Adipocyte (in vitro differentiated cells): ENCODE results near the gene KCNIP4.

Source experiments
- DNase-seq: peaks from one replicate; pipeline ENCODE4 v3.0.0-alpha.2; 2015; ENCODE audit warnings: low read depth
- H3K27me3 ChIP-seq: replicated peaks from 2 replicates; pipeline ENCODE4 v1.7.0; 2013; ENCODE audit warnings: mild to moderate bottlenecking, low read length, moderate library complexity; ENCODE audit not compliant: control insufficient read depth, insufficient read depth
- H3K36me3 ChIP-seq: 2 replicates; pipeline ENCODE4 v1.7.0; 2013; ENCODE audit warnings: low read length, mild to moderate bottlenecking, moderate library complexity; ENCODE audit not compliant: control insufficient read depth, insufficient read depth, severe bottlenecking
- H3K4me1 ChIP-seq: 2 replicates; pipeline ENCODE4 v1.7.0; 2013; ENCODE audit warnings: mild to moderate bottlenecking, low read length, moderate library complexity; ENCODE audit not compliant: control insufficient read depth, insufficient read depth
- H3K4me3 ChIP-seq: 2 replicates; pipeline ENCODE4 v1.7.0; 2013; ENCODE audit warnings: mild to moderate bottlenecking, low read length, moderate library complexity
- H3K9ac ChIP-seq: 2 replicates; pipeline ENCODE4 v1.7.0; 2013; ENCODE audit warnings: mild to moderate bottlenecking, low read length, moderate library complexity
- H3K9me3 ChIP-seq: 2 replicates; pipeline ENCODE4 v1.7.0; 2013; ENCODE audit warnings: mild to moderate bottlenecking, low read length, moderate library complexity; ENCODE audit not compliant: control insufficient read depth

Gene KCNIP4

DNA sequence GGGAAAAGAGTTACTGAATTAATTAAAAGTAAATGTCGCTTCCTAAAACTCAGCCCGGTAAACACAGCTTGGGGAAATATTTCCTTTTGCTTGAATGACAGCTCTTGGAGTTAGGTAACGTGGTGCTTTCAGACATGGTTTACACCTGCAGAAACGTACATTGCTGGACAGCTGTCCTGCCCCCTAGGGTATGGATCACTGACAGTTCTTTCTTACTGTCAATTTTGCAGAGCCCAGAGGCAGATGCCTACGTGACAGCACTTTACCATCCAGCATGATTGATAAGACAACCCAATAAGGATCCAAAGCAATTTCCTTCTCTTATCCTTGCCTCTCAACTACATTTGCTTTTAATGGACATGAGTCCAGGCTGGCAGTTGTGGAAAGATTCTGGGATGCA is 913.8 kb downstream of the KCNIP4 start:
- H3K9ac ChIP-seq, result no peak overlapping the region
- H3K27me3 ChIP-seq, result no peaks in the 10 kb centered on the region
- no peaks in the 10 kb centered on the region for H3K36me3 ChIP-seq
- no peak overlapping the region for H3K4me3 ChIP-seq
- H3K9me3 ChIP-seq, result no peaks in the 10 kb centered on the region
- no peaks in the 10 kb centered on the region for H3K4me1 ChIP-seq
- no peak for DNase-seq

DNA sequence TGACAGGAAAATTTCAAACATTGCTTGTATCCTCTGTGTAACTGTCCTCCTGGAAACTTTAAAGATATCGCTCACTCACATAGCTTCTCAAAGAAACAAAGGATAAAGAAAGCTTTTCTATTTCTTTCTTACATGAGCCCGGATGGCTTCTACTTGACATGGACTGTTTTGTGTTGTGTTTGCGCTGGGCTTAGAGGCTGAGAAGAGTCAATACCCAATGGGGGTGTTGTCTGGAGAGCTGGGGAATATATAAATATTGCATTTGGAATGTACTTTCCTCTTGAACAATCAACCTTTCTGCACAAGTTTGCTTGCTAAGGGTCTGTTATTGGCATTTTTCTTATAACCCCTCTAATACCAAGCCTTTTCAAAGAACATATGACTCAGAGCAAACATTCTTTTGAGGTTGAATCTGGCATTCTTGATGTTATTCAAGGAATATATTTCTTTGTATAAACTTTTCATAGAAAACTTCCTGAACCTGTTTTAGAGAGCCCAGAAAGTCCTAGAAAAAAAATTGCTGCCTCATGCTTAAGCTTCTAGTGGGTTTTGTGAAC is 916.4 kb downstream of the KCNIP4 start:
- Histone ChIP-seq H3K4me1 (no peaks in the 10 kb centered on the region), H3K4me3 (no peak overlapping the region), H3K9me3 (no peaks in the 10 kb centered on the region), H3K36me3 (no peaks in the 10 kb centered on the region), H3K27me3 (no peaks in the 10 kb centered on the region), H3K9ac (no peak overlapping the region)
- DNase-seq, result no peak

DNA sequence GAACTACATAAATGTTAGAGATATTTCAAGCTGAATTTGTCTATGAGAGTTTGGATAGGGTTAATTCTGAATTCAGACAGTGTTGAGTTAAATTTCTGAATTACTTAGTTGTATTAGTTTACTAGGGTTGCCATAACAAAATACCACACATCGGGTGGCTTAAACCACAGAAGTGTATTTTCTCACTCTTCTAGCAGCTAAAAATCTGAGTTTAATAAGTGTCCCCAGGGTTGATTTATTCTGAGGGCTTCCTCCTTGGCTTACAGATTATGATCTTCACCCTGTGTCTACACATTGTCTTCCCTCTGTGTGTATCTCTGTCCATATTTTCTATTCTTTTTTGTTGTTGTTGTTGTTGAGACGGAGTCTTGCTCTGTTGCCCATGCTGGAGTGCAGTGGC is 929.8 kb downstream of the KCNIP4 start:
- no peak overlapping the region for H3K4me3 ChIP-seq
- no peaks in the 10 kb centered on the region for H3K4me1 ChIP-seq
- no peak overlapping the region for H3K9ac ChIP-seq
- peaks cover 5% of the 10 kb centered on the region for H3K9me3 ChIP-seq
- H3K36me3 ChIP-seq, result no peaks in the 10 kb centered on the region
- no peaks in the 10 kb centered on the region for H3K27me3 ChIP-seq
- no peak for DNase-seq

DNA sequence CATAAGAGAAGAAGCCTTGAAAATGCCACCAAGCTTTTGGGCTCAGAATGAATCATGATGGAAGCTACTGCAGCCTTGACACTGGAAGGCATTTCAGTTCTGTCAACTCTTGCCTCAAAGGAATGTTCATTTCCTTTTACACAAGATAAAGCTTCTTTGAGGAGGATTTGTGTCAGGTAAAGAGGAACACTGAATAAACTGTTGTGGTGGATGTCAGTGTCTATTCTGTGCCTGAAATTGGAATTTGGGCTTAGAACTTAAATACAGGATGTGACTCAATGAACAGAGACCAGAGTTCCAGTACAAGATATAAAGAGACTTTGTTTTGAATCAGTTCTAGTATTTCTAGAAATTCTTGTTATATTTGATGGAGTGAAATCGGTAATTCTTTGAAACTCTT is 935.1 kb downstream of the KCNIP4 start:
- no peak for DNase-seq
- H3K4me3 ChIP-seq, result no peak overlapping the region
- H3K9me3 ChIP-seq, result peaks cover 4% of the 10 kb centered on the region
- no peaks in the 10 kb centered on the region for H3K36me3 ChIP-seq
- no peaks in the 10 kb centered on the region for H3K4me1 ChIP-seq
- no peaks in the 10 kb centered on the region for H3K27me3 ChIP-seq
- no peak overlapping the region for H3K9ac ChIP-seq

DNA sequence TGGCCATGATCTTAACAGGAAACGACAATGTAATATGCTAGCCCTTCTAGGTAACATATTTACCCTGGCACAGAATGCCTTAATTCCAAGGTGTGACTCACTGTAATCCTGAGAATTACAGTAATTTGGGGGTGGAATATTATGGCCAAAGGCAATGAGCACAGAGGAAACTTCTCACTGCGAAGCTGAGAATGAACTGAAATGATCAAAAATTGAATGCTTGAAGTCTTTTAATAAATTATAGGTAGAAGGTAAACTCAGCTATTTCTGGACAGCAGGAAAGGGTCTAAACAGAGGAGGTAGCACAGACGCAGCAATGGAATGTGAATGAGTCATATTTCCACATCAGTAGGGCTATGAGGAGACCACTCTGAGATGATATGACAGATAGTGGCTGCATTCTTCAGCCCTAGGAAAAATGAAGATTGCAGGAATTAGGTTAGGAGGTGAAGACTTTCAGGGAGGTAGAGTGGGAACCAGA is 935.7 kb downstream of the KCNIP4 start:
- H3K9ac ChIP-seq, result no peak overlapping the region
- no peak overlapping the region for H3K4me3 ChIP-seq
- H3K27me3 ChIP-seq, result no peaks in the 10 kb centered on the region
- no peaks in the 10 kb centered on the region for H3K4me1 ChIP-seq
- DNase-seq, result no peak
- no peaks in the 10 kb centered on the region for H3K36me3 ChIP-seq
- H3K9me3 ChIP-seq, result no peaks in the 10 kb centered on the region

DNA sequence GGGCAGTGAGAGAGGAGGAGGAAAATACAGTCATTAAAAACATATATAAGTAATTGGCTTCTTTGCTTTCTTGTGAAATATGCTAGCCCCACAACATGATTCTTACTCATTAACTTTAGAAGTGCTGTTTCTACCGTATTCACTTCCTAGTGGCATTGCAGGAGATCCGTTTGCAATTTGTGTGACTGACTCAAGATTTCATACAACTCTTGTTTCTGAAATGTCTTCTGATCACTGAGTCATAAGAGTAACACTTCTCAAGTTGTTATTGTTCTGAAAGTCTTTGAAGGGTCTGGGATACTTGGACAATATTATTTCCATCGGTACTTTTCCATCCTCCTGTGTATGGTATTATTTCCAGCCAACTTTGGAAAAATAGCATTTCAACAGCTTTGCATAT is 937.5 kb downstream of the KCNIP4 start:
- Histone ChIP-seq H3K27me3 (no peaks in the 10 kb centered on the region), H3K4me3 (no peak overlapping the region)

DNA sequence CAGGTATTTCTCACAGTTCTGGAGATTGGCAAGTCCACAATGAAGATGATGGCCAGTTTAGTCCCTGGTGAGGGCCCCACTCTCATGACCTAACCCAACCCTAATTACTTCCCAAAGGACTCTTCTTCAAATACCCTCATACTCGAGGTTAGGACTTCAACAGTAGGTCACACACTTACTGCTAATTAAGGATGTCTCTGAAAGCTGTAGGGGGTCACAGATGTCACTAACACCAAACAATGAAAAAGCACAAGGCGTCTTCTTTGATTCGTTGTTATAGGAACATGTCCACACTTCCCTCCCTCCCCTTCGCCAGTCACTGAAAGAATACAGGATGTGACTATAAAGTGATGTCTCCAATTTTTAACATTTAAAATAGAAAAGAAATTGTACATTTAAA is 938.6 kb downstream of the KCNIP4 start:
- no peaks in the 10 kb centered on the region for H3K9me3 ChIP-seq
- no peaks in the 10 kb centered on the region for H3K36me3 ChIP-seq
- no peak for DNase-seq
- H3K9ac ChIP-seq, result no peak overlapping the region
- H3K27me3 ChIP-seq, result no peaks in the 10 kb centered on the region
- H3K4me3 ChIP-seq, result no peak overlapping the region
- H3K4me1 ChIP-seq, result no peaks in the 10 kb centered on the region

More for the DNA sequence above, 937.5 kb downstream of the KCNIP4 start:
- DNase-seq, result no peak
- Histone ChIP-seq H3K36me3 (no peaks in the 10 kb centered on the region), H3K9me3 (no peaks in the 10 kb centered on the region), H3K9ac (no peak overlapping the region), H3K4me1 (no peaks in the 10 kb centered on the region)

DNA sequence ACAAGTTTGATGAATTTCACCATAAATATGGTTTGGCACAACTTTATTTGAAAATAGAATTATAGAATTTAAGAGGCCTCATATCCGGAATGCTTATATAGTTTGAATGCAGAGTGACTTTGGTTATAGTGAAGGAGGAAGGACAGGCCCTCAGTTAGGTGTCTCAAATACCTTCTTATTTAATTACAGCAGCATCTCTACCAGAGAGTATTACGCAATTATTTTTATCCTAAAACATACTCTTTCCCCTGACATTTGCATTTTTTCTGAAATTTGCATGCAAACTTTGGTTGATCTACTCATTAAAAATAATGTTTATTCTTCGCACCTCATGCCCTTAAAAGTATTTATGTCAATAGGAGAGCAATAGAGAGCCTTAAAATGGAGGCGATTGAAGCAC is 942.9 kb downstream of the KCNIP4 start:
- no peak overlapping the region for H3K4me3 ChIP-seq
- H3K9me3 ChIP-seq, result no peaks in the 10 kb centered on the region
- DNase-seq, result no peak
- H3K27me3 ChIP-seq, result no peaks in the 10 kb centered on the region
- no peak overlapping the region for H3K9ac ChIP-seq
- no peaks in the 10 kb centered on the region for H3K4me1 ChIP-seq
- H3K36me3 ChIP-seq, result no peaks in the 10 kb centered on the region

DNA sequence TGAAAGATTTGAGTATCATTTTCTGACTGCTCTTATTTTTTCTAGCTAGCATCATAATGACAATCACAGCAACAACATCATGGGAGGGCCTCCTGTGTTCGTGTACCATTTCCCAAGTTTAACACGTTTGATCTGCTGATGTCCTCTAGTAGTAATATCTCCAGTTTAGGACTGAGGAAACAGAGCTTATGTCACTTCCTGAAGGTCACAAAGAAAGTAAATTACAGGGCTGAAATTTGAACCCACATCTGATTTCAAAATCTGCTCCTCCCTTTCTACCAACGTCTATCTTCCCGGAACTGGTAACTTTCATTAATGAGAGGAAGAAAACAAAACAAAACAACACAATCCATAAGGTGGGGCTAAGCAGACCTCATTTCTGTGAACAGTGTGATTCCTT is 945.6 kb downstream of the KCNIP4 start:
- Histone ChIP-seq H3K9ac (no peak overlapping the region), H3K27me3 (no peaks in the 10 kb centered on the region), H3K36me3 (no peaks in the 10 kb centered on the region), H3K4me3 (no peak overlapping the region), H3K4me1 (no peaks in the 10 kb centered on the region), H3K9me3 (no peaks in the 10 kb centered on the region)
- no peak for DNase-seq

DNA sequence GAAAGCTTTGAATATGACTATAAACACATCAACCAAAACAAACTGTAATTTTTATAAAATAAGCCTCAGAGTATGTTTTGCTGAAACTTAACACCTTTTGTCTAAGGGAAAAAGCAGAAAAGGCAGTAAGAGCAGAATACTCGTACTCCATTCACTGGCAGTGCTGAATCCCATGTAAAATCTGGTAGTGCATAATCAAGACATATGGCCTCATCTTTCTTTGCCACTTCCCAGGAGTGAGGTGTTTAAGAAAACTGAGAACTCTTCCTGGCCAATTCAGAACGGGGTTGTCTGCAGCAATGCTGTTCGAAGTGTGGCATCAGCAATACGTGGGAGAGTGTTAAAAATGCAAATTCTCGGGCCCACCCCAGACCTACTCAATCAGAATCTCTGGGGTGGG is 946.3 kb downstream of the KCNIP4 start:
- Histone ChIP-seq H3K36me3 (no peaks in the 10 kb centered on the region), H3K9me3 (no peaks in the 10 kb centered on the region), H3K27me3 (no peaks in the 10 kb centered on the region), H3K4me1 (no peaks in the 10 kb centered on the region), H3K4me3 (no peak overlapping the region), H3K9ac (no peak overlapping the region)
- no peak for DNase-seq

DNA sequence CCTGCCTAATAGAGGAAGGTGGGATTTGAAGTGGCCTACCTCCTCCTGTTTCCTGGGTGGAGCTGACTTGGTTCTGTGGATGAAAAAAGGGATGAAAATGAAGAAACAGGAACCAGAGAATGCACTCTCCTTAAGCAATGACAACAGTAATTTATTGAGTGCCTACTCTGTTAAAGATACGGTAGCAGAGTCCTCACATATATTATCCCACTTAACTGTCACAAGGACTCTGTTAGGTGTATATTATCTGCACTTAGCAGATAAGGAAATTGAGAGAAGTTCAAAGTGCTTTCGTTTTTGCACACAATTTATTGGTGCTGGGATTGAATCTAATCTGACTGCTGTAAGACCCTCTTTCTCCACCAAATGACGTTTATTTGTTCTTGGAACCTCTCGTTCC is 947.1 kb downstream of the KCNIP4 start:
- no peaks in the 10 kb centered on the region for H3K9me3 ChIP-seq
- DNase-seq, result no peak
- H3K36me3 ChIP-seq, result no peaks in the 10 kb centered on the region
- no peaks in the 10 kb centered on the region for H3K27me3 ChIP-seq
- H3K4me3 ChIP-seq, result no peak overlapping the region
- H3K9ac ChIP-seq, result no peak overlapping the region
- no peaks in the 10 kb centered on the region for H3K4me1 ChIP-seq

DNA sequence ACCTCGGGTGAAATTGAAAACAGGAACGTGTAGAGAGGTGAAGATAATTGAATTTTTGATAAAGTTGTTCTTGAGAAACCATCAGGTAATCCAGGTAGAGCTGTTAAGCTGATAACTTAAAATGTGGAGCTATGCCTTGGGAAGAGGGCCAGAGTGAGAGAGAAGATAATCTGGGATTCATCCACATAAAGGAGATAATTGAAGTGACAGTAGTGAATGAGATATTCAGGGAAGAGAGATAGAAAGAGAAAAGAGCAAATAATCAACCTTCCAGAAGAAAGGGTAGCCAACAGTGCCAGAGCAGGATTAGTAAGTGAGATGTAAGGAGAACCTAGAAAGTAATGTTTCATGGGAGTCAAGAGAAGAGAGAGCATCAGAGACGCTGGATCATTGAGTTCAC is 950.7 kb downstream of the KCNIP4 start:
- Histone ChIP-seq H3K9ac (no peak overlapping the region), H3K9me3 (no peaks in the 10 kb centered on the region), H3K27me3 (no peaks in the 10 kb centered on the region), H3K36me3 (no peaks in the 10 kb centered on the region), H3K4me1 (no peaks in the 10 kb centered on the region), H3K4me3 (no peak overlapping the region)
- no peak for DNase-seq
